GM20431 (cell line): ENCODE measurements around the gene MAGI2.
"Not testable (repeated sequence)": the region's sequence is repeated elsewhere in the genome, so short reads cannot be mapped to it uniquely, and the experiment has no call there.

ENCODE experiments used
- in situ Hi-C: fragments of 300-500 bp; cut with MseI, MboI; formaldehyde crosslinking; loops from one replicate; pipeline ENCODE4 v1.15.0; 2020; ENCODE audit warnings: low sequenced_read_pairs; ENCODE audit not compliant: unreplicated experiment

The MAGI2 gene

GRCh38 chr7:78634093-78634492, 819.4 kb downstream of the MAGI2 start:
- in situ Hi-C loops: no loop called here

GRCh38 chr7:78620920-78621319, 832.5 kb downstream of the MAGI2 start:
- in situ Hi-C loops: no loop called here

GRCh38 chr7:78616539-78616938, 836.9 kb downstream of the MAGI2 start:
- in situ Hi-C loops: no loop called here

- in situ Hi-C loops: no loop called here
Observed at GRCh38 chr7:78609281-78609680, 844.2 kb downstream of the MAGI2 start.

GRCh38 chr7:78607099-78607498, 846.4 kb downstream of the MAGI2 start:
- in situ Hi-C loops: no loop called here

GRCh38 chr7:78605119-78605518, 848.3 kb downstream of the MAGI2 start:
- in situ Hi-C loops: no loop called here

- in situ Hi-C loops: no loop called here
Observed at GRCh38 chr7:78601728-78602127, 851.7 kb downstream of the MAGI2 start.

- in situ Hi-C loops: no loop called here
Observed at GRCh38 chr7:78594156-78594555, 859.3 kb downstream of the MAGI2 start.

GRCh38 chr7:78588393-78588792, 865.1 kb downstream of the MAGI2 start:
- in situ Hi-C loops: no loop called here

GRCh38 chr7:78587443-78588044, 865.9 kb downstream of the MAGI2 start:
- in situ Hi-C loops: no loop called here

GRCh38 chr7:78585980-78586379, 867.5 kb downstream of the MAGI2 start:
- in situ Hi-C loops: no loop called here

- in situ Hi-C loops: no loop called here
Observed at GRCh38 chr7:78578686-78579085, 874.8 kb downstream of the MAGI2 start.

- in situ Hi-C loops: not testable (repeated sequence)
Observed at GRCh38 chr7:78577174-78577952, 876.1 kb downstream of the MAGI2 start.

- in situ Hi-C loops: no loop called here
Observed at GRCh38 chr7:78576236-78576635, 877.2 kb downstream of the MAGI2 start.

- in situ Hi-C loops: no loop called here
Observed at GRCh38 chr7:78571292-78571691, 882.2 kb downstream of the MAGI2 start.

- in situ Hi-C loops: no loop called here
Observed at GRCh38 chr7:78568690-78569089, 884.8 kb downstream of the MAGI2 start.

GRCh38 chr7:78567836-78568235, 885.6 kb downstream of the MAGI2 start:
- in situ Hi-C loops: no loop called here

- in situ Hi-C loops: no loop called here
Observed at GRCh38 chr7:78565784-78566183, 887.7 kb downstream of the MAGI2 start.

GRCh38 chr7:78563191-78563590, 890.3 kb downstream of the MAGI2 start:
- in situ Hi-C loops: no loop called here

- in situ Hi-C loops: no loop called here
Observed at GRCh38 chr7:78562191-78562590, 891.3 kb downstream of the MAGI2 start.

- in situ Hi-C loops: no loop called here
Observed at GRCh38 chr7:78558566-78558965, 894.9 kb downstream of the MAGI2 start.

GRCh38 chr7:78543976-78544375, 909.5 kb downstream of the MAGI2 start:
- in situ Hi-C loops: no loop called here
